Neural cell (in vitro differentiated cells): Measurements from ENCODE around the gene ICE2.

ENCODE experiments used
- CTCF ChIP-seq: fragments of 450-650 bp; IDR thresholded peaks from 2 replicates; pipeline ENCODE4 v1.5.1; 2014; ENCODE audit warnings: antibody characterized with exemption, mild to moderate bottlenecking, moderate library complexity; ENCODE audit not compliant: poor library complexity, severe bottlenecking
- EP300 ChIP-seq: fragments of 450-650 bp; conservative IDR thresholded peaks from 2 replicates; pipeline ENCODE4 v1.6.1; 2014; ENCODE audit warnings: antibody characterized with exemption, mild to moderate bottlenecking, moderate library complexity; ENCODE audit not compliant: poor library complexity, severe bottlenecking
- EZH2 ChIP-seq: fragments of 200-600, 300-800 bp; shearing (Covaris generic), sonication (generic); IDR thresholded peaks from 2 replicates; pipeline ENCODE4 v1.6.1; 2014; ENCODE audit warnings: antibody characterized with exemption, low read length, borderline replicate concordance, mild to moderate bottlenecking; ENCODE audit not compliant: insufficient read depth, poor library complexity, severe bottlenecking
- MXI1 ChIP-seq: fragments of 450-650 bp; conservative IDR thresholded peaks from 2 replicates; pipeline ENCODE4 v1.6.1; 2014; ENCODE audit warnings: antibody characterized with exemption, mild to moderate bottlenecking; ENCODE audit not compliant: poor library complexity, severe bottlenecking
- POLR2AphosphoS5 ChIP-seq: IDR thresholded peaks from 2 replicates; pipeline ENCODE4 v1.6.1; 2012
- RAD21 ChIP-seq: fragments of 450-650 bp; conservative IDR thresholded peaks from 2 replicates; pipeline ENCODE4 v1.6.1; 2014; ENCODE audit warnings: antibody characterized with exemption, mild to moderate bottlenecking, moderate library complexity
- SMC3 ChIP-seq: fragments of 450-650 bp; conservative IDR thresholded peaks from 2 replicates; pipeline ENCODE4 v1.6.1; 2014; ENCODE audit warnings: antibody characterized with exemption, mild to moderate bottlenecking, moderate library complexity; ENCODE audit not compliant: poor library complexity
- TAF1 ChIP-seq: IDR thresholded peaks from 2 replicates; pipeline ENCODE4 v1.6.1; 2012; ENCODE audit warnings: low read depth
- TF ChIP-seq, protein P1 (sequence below): IDR thresholded peaks from 2 replicates; pipeline ENCODE4 v1.6.1; 2012; ENCODE audit warnings: borderline replicate concordance

DNA sequence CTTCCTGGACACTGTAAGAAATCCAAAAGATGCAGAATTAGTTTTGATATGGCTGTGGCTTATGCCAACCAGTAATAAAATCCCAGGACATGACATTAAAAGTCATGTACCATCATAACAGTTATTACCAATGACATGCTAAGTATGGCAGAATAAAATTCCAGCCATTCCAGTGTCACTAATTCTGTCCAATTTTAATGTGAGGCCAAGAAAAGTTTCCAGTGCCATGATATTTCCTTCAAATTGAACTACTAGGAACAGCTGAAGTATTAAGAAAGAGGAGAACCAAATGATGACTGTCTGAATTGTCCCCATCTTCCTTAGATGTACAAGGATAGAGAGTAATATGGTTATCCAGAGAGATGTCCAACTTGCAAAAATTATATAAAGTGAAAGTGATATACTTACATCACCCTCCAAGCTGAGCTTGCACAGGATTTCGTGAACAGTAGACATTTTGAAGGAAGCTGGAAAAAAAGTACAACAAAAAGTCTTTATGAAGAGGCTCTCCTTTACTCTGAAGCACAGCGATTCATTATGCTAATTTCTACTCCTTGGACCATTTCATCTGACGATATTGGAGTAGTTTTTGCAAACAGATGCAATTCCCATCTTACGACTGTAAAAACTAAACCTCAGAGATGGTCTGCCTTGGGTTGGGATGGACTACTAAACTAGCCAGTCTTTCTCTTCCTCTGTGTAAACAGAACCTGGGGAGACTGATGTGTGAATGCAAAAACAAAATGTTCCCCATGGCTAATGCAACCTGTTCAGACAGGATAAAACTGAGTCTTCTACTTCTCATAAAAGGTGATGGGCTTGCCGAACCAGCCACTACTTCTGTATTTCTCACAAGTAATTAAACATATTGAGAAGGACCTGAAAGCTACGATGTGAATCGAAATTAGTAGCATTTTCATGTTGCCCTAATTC is 93.1 kb downstream of the ICE2 start:
- TF ChIP-seq CTCF = no peak
- no peak for TF ChIP-seq RAD21
- TF ChIP-seq EZH2 = no peak
- no peak for TF ChIP-seq EP300
- TF ChIP-seq POLR2AphosphoS5 = no peak
- TF ChIP-seq, protein P1, sequence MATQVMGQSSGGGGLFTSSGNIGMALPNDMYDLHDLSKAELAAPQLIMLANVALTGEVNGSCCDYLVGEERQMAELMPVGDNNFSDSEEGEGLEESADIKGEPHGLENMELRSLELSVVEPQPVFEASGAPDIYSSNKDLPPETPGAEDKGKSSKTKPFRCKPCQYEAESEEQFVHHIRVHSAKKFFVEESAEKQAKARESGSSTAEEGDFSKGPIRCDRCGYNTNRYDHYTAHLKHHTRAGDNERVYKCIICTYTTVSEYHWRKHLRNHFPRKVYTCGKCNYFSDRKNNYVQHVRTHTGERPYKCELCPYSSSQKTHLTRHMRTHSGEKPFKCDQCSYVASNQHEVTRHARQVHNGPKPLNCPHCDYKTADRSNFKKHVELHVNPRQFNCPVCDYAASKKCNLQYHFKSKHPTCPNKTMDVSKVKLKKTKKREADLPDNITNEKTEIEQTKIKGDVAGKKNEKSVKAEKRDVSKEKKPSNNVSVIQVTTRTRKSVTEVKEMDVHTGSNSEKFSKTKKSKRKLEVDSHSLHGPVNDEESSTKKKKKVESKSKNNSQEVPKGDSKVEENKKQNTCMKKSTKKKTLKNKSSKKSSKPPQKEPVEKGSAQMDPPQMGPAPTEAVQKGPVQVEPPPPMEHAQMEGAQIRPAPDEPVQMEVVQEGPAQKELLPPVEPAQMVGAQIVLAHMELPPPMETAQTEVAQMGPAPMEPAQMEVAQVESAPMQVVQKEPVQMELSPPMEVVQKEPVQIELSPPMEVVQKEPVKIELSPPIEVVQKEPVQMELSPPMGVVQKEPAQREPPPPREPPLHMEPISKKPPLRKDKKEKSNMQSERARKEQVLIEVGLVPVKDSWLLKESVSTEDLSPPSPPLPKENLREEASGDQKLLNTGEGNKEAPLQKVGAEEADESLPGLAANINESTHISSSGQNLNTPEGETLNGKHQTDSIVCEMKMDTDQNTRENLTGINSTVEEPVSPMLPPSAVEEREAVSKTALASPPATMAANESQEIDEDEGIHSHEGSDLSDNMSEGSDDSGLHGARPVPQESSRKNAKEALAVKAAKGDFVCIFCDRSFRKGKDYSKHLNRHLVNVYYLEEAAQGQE = no peak
- no peak for TF ChIP-seq TAF1
- no peak for TF ChIP-seq SMC3
- no peak for TF ChIP-seq MXI1
